Kidney epithelial cell (primary cell): ENCODE data around the gene SVBP. TPM values are rescaled to one million over a fixed set of nuclear protein-coding genes. Genes with fewer than 3 reads are reported as not detected.

Source experiments
- DNase-seq: peaks from one replicate; pipeline ENCODE4 v3.0.0-alpha.2; 2010; ENCODE audit warnings: low read depth
- H3K27me3 ChIP-seq: 2 replicates; pipeline ENCODE4 v1.6.0; 2011; ENCODE audit warnings: low read length; ENCODE audit not compliant: control insufficient read depth, insufficient read depth
- H3K36me3 ChIP-seq: 2 replicates; pipeline ENCODE4 v1.5.1; 2011; ENCODE audit warnings: low read length; ENCODE audit not compliant: control insufficient read depth, insufficient read depth
- H3K4me3 ChIP-seq: 2 replicates; pipeline ENCODE4 v1.5.1; 2011; ENCODE audit warnings: low read depth, mild to moderate bottlenecking, control low read depth, low read length
- total RNA-seq: library from RNA; depleted of rRNA; stranded (reverse); fragments of >200 nt; gene quantifications from 2 replicates; pipeline ENCODE4 v1.2.3, GENCODE V29; 2015
- TF ChIP-seq, protein P1 (sequence below): IDR thresholded peaks from 2 replicates; pipeline ENCODE4 v1.5.1; 2011; ENCODE audit warnings: mild to moderate bottlenecking, moderate library complexity, low read length, control low read depth, inconsistent platforms; ENCODE audit not compliant: insufficient read depth, poor library complexity, severe bottlenecking

The SVBP gene
- total RNA-seq, 1 donor from 2014 or later: 39.7 TPM

DNA sequence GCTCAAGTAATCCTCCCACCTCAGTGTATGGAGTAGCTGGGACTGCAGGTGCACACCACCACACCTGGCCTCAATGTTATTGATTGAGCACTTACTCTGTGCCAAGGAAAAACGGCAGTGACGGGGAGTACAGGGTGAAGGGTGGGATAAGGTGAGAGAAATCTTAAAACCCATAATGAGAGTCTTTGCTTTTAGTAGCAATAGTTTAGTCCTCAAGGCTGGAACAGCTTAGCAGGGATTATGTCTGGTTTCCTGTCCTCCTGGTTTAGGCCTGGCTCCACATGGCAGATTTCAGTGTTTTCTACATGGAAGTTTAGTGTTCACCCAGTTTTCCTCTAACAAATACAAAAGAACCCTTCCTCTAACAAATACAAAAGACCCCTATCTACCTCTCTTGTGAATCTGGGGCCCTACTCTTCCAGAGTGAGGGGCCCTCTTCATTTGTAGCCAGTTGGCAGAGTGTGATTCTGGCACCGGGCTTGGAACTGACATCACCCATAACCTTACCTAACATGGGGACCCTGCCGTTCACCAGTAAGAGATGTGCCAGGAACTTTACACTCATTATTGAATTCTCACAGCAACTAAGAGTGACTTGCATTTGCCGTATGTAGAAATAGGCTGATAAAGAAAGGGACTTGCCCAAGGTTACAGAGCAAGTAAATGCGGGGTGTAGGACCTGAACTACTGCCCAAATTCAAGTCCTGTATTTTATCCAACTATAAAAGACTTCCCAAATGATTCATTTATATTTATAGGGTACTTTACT lies 36.1 kb upstream of the SVBP start:
- DNase-seq: no peak
- Histone ChIP-seq H3K4me3 (no peak overlapping the region), H3K36me3 (no peaks in the 10 kb centered on the region), H3K27me3 (no peaks in the 10 kb centered on the region)
- TF ChIP-seq, protein P1, sequence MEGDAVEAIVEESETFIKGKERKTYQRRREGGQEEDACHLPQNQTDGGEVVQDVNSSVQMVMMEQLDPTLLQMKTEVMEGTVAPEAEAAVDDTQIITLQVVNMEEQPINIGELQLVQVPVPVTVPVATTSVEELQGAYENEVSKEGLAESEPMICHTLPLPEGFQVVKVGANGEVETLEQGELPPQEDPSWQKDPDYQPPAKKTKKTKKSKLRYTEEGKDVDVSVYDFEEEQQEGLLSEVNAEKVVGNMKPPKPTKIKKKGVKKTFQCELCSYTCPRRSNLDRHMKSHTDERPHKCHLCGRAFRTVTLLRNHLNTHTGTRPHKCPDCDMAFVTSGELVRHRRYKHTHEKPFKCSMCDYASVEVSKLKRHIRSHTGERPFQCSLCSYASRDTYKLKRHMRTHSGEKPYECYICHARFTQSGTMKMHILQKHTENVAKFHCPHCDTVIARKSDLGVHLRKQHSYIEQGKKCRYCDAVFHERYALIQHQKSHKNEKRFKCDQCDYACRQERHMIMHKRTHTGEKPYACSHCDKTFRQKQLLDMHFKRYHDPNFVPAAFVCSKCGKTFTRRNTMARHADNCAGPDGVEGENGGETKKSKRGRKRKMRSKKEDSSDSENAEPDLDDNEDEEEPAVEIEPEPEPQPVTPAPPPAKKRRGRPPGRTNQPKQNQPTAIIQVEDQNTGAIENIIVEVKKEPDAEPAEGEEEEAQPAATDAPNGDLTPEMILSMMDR: no peak

DNA sequence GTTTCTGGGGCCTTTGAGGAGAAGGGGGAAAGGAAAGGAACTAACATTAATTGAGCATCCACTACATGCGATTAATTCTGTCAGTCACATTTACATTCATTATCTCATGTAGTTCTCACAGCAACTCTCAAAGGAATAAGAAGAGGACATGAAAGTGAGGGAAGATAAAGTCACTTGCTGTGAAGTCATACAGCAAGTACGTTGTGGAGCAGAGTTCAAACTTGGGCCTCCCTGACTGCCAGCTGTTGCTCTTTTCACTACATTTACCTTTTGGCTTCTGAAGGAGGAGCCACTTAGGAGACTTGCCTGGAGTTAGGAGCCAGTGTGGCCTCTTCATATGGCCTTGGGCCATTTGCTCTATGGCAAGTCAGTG lies 35.4 kb upstream of the SVBP start:
- no peak overlapping the region for H3K4me3 ChIP-seq
- no peak for DNase-seq

DNA sequence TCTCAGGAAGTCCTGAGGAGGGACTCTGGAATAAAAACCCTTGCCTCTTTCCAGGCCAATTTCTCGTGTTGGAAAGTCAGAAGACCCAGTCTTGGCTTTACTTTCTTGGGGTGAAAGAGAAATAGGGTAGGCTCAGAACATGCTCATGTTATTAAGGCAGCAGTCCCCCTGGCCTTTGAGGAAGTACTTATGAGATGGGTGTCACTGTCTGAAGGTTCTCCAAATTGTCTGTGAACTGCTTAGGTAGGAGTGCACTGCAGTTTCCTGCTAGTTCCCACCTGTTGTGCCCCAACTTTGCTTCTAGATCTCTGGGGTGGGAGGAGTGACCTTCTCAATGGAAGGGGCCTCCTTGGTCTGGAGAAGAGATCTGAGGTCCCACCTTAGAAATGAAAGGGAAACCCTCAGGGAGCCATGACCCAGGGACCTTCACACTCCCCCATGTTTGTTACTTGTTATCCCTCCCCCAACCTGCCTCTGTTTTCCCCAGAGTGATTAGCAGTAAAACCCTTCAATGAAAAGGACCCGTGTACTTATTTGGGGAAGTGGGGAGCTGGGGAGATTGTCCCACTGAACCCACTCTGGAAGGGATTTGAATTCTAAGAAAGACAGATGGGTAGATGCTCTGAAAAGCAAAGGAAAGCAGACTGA lies 34.9 kb upstream of the SVBP start:
- no peak for DNase-seq
- Histone ChIP-seq H3K4me3 (no peak overlapping the region), H3K27me3 (no peaks in the 10 kb centered on the region), H3K36me3 (no peaks in the 10 kb centered on the region)
- TF ChIP-seq, protein P1: no peak

More for the DNA sequence above, 35.4 kb upstream of the SVBP start:
- Histone ChIP-seq H3K27me3 (no peaks in the 10 kb centered on the region), H3K36me3 (no peaks in the 10 kb centered on the region)
- TF ChIP-seq, protein P1: no peak

DNA sequence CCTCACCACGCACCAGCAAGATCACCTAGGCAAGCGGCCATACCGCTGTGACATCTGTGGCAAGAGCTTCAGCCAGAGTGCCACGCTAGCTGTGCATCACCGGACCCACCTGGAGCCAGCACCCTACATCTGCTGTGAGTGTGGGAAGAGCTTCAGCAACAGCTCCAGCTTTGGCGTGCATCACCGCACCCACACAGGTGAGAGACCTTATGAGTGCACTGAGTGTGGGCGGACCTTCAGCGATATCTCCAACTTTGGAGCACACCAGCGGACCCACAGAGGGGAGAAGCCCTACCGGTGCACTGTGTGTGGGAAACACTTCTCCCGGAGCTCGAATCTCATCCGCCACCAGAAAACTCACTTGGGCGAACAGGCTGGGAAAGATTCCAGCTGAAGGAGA lies 34.2 kb upstream of the SVBP start:
- Histone ChIP-seq H3K27me3 (no peaks in the 10 kb centered on the region), H3K4me3 (no peak overlapping the region), H3K36me3 (no peaks in the 10 kb centered on the region)
- TF ChIP-seq, protein P1: no peak
- no peak for DNase-seq

DNA sequence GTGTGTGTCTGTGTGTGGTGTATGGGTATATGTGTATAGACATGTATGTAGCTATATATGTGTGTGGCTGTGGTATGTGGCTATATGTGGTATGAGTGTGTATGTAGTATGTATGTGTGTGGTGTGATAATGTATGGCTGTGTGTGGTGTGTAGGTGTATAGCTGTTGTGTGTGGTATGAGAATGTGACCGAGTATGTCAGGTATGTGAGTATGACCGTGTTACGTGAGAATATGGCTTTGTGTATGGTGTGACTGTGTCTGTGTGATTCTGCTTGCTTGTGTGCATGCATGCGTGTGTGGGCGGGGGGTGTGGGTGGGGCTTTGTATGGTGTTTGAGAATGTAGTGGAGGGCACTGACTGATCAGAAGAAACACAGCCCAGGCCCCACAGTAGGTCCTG lies 32.7 kb upstream of the SVBP start:
- no peaks in the 10 kb centered on the region for H3K36me3 ChIP-seq
- TF ChIP-seq, protein P1: no peak
- H3K27me3 ChIP-seq: no peaks in the 10 kb centered on the region
- DNase-seq: no peak
- H3K4me3 ChIP-seq: no peak overlapping the region
